ENCODE measurements around the gene CTSO. TPM values are rescaled to one million over a fixed set of nuclear protein-coding genes. Genes with fewer than 3 reads are reported as not detected.

The CTSO gene
- total RNA-seq, 1 donor from 2014 or later, result 1.7 TPM

GRCh38 chr4:155924637-155925036, 29.0 kb downstream of the CTSO start:
- no peaks in the 10 kb centered on the region for H3K27me3 Mint-ChIP-seq (ENCODE audit: low read depth)

GRCh38 chr4:155921597-155921996, 32.1 kb downstream of the CTSO start:
- no peak for TF ChIP-seq CTCF (conservative IDR thresholded peaks at IDR 0.05)

More at GRCh38 chr4:155924637-155925036, 29.0 kb downstream of the CTSO start:
- DNase-seq (ENCODE audit: low read depth, low spot score), result no peak
- peaks cover 3% of the 10 kb centered on the region for H3K9me3 Mint-ChIP-seq
- H3K36me3 Mint-ChIP-seq (ENCODE audit: low read depth), result no peaks in the 10 kb centered on the region
- H3K4me1 Mint-ChIP-seq, result no peaks in the 10 kb centered on the region
- no peak for TF ChIP-seq CTCF (conservative IDR thresholded peaks at IDR 0.05)
- no peak overlapping the region for H3K4me3 Mint-ChIP-seq
- no peak overlapping the region for H3K27ac Mint-ChIP-seq (ENCODE audit: unreplicated experiment)

GRCh38 chr4:155914782-155915181, 38.9 kb downstream of the CTSO start:
- H3K9me3 Mint-ChIP-seq, result peaks cover 6% of the 10 kb centered on the region

More at GRCh38 chr4:155921597-155921996, 32.1 kb downstream of the CTSO start:
- Mint-ChIP-seq H3K4me1 (no peaks in the 10 kb centered on the region), H3K4me3 (no peak overlapping the region), H3K36me3 (ENCODE audit: low read depth) (no peaks in the 10 kb centered on the region), H3K27ac (ENCODE audit: unreplicated experiment) (no peak overlapping the region), H3K27me3 (ENCODE audit: low read depth) (no peaks in the 10 kb centered on the region), H3K9me3 (peaks cover 3% of the 10 kb centered on the region)
- DNase-seq (ENCODE audit: low read depth, low spot score), result no peak

GRCh38 chr4:155911905-155912304, 41.8 kb downstream of the CTSO start:
- H3K4me3 Mint-ChIP-seq, result no peak overlapping the region
- H3K4me1 Mint-ChIP-seq, result peaks cover 9% of the 10 kb centered on the region
- TF ChIP-seq CTCF (conservative IDR thresholded peaks at IDR 0.05), result no peak
- DNase-seq (ENCODE audit: low read depth, low spot score), result no peak
- no peaks in the 10 kb centered on the region for H3K27me3 Mint-ChIP-seq (ENCODE audit: low read depth)
- no peak overlapping the region for H3K27ac Mint-ChIP-seq (ENCODE audit: unreplicated experiment)
- no peaks in the 10 kb centered on the region for H3K36me3 Mint-ChIP-seq (ENCODE audit: low read depth)
- peaks cover 6% of the 10 kb centered on the region for H3K9me3 Mint-ChIP-seq

More at GRCh38 chr4:155914782-155915181, 38.9 kb downstream of the CTSO start:
- H3K27me3 Mint-ChIP-seq (ENCODE audit: low read depth), result no peaks in the 10 kb centered on the region
- no peak for TF ChIP-seq CTCF (conservative IDR thresholded peaks at IDR 0.05)
- H3K36me3 Mint-ChIP-seq (ENCODE audit: low read depth), result no peaks in the 10 kb centered on the region
- peaks cover 9% of the 10 kb centered on the region for H3K4me1 Mint-ChIP-seq
- H3K27ac Mint-ChIP-seq (ENCODE audit: unreplicated experiment), result no peak overlapping the region
- no peak for DNase-seq (ENCODE audit: low read depth, low spot score)
- no peak overlapping the region for H3K4me3 Mint-ChIP-seq

GRCh38 chr4:155909615-155910226, 43.9 kb downstream of the CTSO start:
- Mint-ChIP-seq H3K9me3 (peaks cover 6% of the 10 kb centered on the region), H3K36me3 (ENCODE audit: low read depth) (no peaks in the 10 kb centered on the region), H3K4me1 (peaks cover 5% of the 10 kb centered on the region), H3K27ac (ENCODE audit: unreplicated experiment) (no peak overlapping the region), H3K4me3 (no peak overlapping the region), H3K27me3 (ENCODE audit: low read depth) (no peaks in the 10 kb centered on the region)
- DNase-seq (ENCODE audit: low read depth, low spot score), result no peak
- no peak for TF ChIP-seq CTCF (conservative IDR thresholded peaks at IDR 0.05)

All from neural crest cell (in vitro differentiated cells).